22Rv1 (cell line): ENCODE results near the gene KPNA2.

Experiments
- CTCF ChIP-seq: fragments of 450-650 bp; IDR thresholded peaks from 2 replicates; pipeline ENCODE4 v1.5.1; 2017; ENCODE audit warnings: mild to moderate bottlenecking
- ZFX ChIP-seq: fragments of 450-650 bp; IDR thresholded peaks from 2 replicates; pipeline ENCODE4 v1.6.1; 2017; ENCODE audit warnings: antibody characterized with exemption, borderline replicate concordance

- TF ChIP-seq CTCF (no peak), ZFX (no peak)
Measured at GRCh38 chr17:68053231-68054013, 17.9 kb downstream of the KPNA2 start.
